WTC11 (cell line): ENCODE data around the gene STOX2. TPM values are rescaled to one million over a fixed set of nuclear protein-coding genes. Genes with fewer than 3 reads are reported as not detected.
A peak's percentile ranks its signal among the peaks of the same experiment; 100 is the strongest.

Experiments used
- ATAC-seq: fragments of 200-7000 bp; cut with Tn5 transposase; 2 replicates; pipeline ENCODE4 v1.10.0; 2021; ENCODE audit warnings: mild to moderate bottlenecking, moderate library complexity
- CTCF ChIA-PET: fragments of 300-600 bp; sonication (Branson Sonifier 250); formaldehyde crosslinking; loops from one replicate; lab custom pipeline; 2021; ENCODE audit warnings: antibody characterized with exemption; lab: Charles Lee
- POLR2A ChIA-PET: fragments of 350-600 bp; sonication (Branson Sonifier 250); formaldehyde crosslinking; loops from one replicate; lab custom pipeline; 2021; ENCODE audit warnings: antibody characterized with exemption; lab: Charles Lee
- DNase-seq: peaks from one replicate; pipeline ENCODE4 v3.0.0; 2021; ENCODE audit warnings: low spot score
- H3K27ac Mint-ChIP-seq: 2 replicates; pipeline ENCODE4 v1.8.0; 2021; ENCODE audit warnings: mixed read lengths
- H3K27me3 Mint-ChIP-seq: 2 replicates; pipeline ENCODE4 v1.8.0; 2021; ENCODE audit warnings: low read depth, mild to moderate bottlenecking, moderate library complexity, mixed read lengths
- H3K36me3 Mint-ChIP-seq: 2 replicates; pipeline ENCODE4 v1.8.0; 2021; ENCODE audit warnings: mixed read lengths
- H3K4me1 Mint-ChIP-seq: 2 replicates; pipeline ENCODE4 v1.8.0; 2022; ENCODE audit warnings: mixed read lengths
- H3K4me3 Mint-ChIP-seq: 2 replicates; pipeline ENCODE4 v1.8.0; 2021; ENCODE audit warnings: mild to moderate bottlenecking, moderate library complexity, mixed read lengths
- H3K9me3 Mint-ChIP-seq: 2 replicates; pipeline ENCODE4 v1.8.0; 2021; ENCODE audit warnings: mixed read lengths
- CBFB ChIP-seq: sonication (generic); formaldehyde crosslinking; IDR thresholded peaks from 2 replicates; pipeline ENCODE4 v1.8.1; 2022; ENCODE audit warnings: mild to moderate bottlenecking, low read depth, missing genetic modification reagents
- EMX1 ChIP-seq: fragments of 250-450 bp; sonication (Bioruptor Pico); IDR thresholded peaks from 2 replicates; pipeline ENCODE4 v1.8.0; 2021; ENCODE audit warnings: mild to moderate bottlenecking
- FOXJ3 ChIP-seq: sonication (generic); formaldehyde crosslinking; IDR thresholded peaks from 2 replicates; pipeline ENCODE4 v1.9.0; 2021; ENCODE audit warnings: missing genetic modification reagents, mild to moderate bottlenecking, borderline replicate concordance
- FOXP1 ChIP-seq: sonication (generic); formaldehyde crosslinking; IDR thresholded peaks from 2 replicates; pipeline ENCODE4 v1.8.0; 2022; ENCODE audit warnings: missing genetic modification reagents, mild to moderate bottlenecking, moderate library complexity, borderline replicate concordance
- KAT7 ChIP-seq: sonication (generic); formaldehyde crosslinking; IDR thresholded peaks from 2 replicates; pipeline ENCODE4 v1.8.1; 2023; ENCODE audit warnings: missing genetic modification reagents, mild to moderate bottlenecking, borderline replicate concordance
- NFATC4 ChIP-seq: fragments of 250-450 bp; sonication (Bioruptor Pico); IDR thresholded peaks from 2 replicates; pipeline ENCODE4 v1.9.0; 2021; ENCODE audit warnings: mild to moderate bottlenecking
- NFE2L1 ChIP-seq: sonication (generic); formaldehyde crosslinking; IDR thresholded peaks from 2 replicates; pipeline ENCODE4 v1.8.1; 2023; ENCODE audit warnings: missing genetic modification reagents
- OVOL2 ChIP-seq: fragments of 250-450 bp; sonication (Bioruptor Pico); IDR thresholded peaks from 2 replicates; pipeline ENCODE4 v1.9.0; 2021; ENCODE audit warnings: mild to moderate bottlenecking, borderline replicate concordance
- RELA ChIP-seq: sonication (generic); formaldehyde crosslinking; IDR thresholded peaks from 2 replicates; pipeline ENCODE4 v1.8.1; 2022; ENCODE audit warnings: missing genetic modification reagents, mild to moderate bottlenecking, borderline replicate concordance
- SMAD4 ChIP-seq: sonication (generic); formaldehyde crosslinking; IDR thresholded peaks from 2 replicates; pipeline ENCODE4 v1.8.0; 2022; ENCODE audit warnings: mild to moderate bottlenecking, missing genetic modification reagents
- SP1 ChIP-seq: sonication (generic); formaldehyde crosslinking; conservative IDR thresholded peaks from 2 replicates; pipeline ENCODE4 v1.8.1; 2022; ENCODE audit warnings: missing genetic modification reagents
- TEAD4 ChIP-seq: sonication (generic); formaldehyde crosslinking; IDR thresholded peaks from 2 replicates; pipeline ENCODE4 v1.8.0; 2022; ENCODE audit warnings: mild to moderate bottlenecking, missing genetic modification reagents
- ZBTB21 ChIP-seq: sonication (generic); formaldehyde crosslinking; IDR thresholded peaks from 2 replicates; pipeline ENCODE4 v1.8.1; 2023; ENCODE audit warnings: mild to moderate bottlenecking, missing genetic modification reagents, borderline replicate concordance
- ZNF138 ChIP-seq: sonication (generic); formaldehyde crosslinking; conservative IDR thresholded peaks from 2 replicates; pipeline ENCODE4 v1.8.1; 2022; ENCODE audit warnings: mild to moderate bottlenecking, moderate library complexity, missing genetic modification reagents
- ZNF219 ChIP-seq: sonication (generic); formaldehyde crosslinking; IDR thresholded peaks from 2 replicates; pipeline ENCODE4 v1.8.0; 2023; ENCODE audit warnings: missing genetic modification reagents, mild to moderate bottlenecking, borderline replicate concordance
- ZNF423 ChIP-seq: fragments of 250-450 bp; sonication (Bioruptor Pico); IDR thresholded peaks from 2 replicates; pipeline ENCODE4 v2.1.2; 2022; ENCODE audit warnings: mild to moderate bottlenecking, moderate library complexity
- total RNA-seq: library from RNA; stranded (reverse); gene quantifications from 3 replicates; pipeline ENCODE4 v1.2.3, GENCODE V29; 2021
- TF ChIP-seq, protein P1 (sequence below): sonication (generic); formaldehyde crosslinking; IDR thresholded peaks from 2 replicates; pipeline ENCODE4 v1.8.1; 2023; ENCODE audit warnings: mild to moderate bottlenecking, missing genetic modification reagents
- TF ChIP-seq, protein P2 (sequence below): sonication (generic); formaldehyde crosslinking; IDR thresholded peaks from 2 replicates; pipeline ENCODE4 v1.8.1; 2023; ENCODE audit warnings: mild to moderate bottlenecking, moderate library complexity, missing genetic modification reagents
- TF ChIP-seq, protein P3 (sequence below): sonication (generic); formaldehyde crosslinking; conservative IDR thresholded peaks from 2 replicates; pipeline ENCODE4 v1.8.1; 2022; ENCODE audit warnings: mild to moderate bottlenecking, missing genetic modification reagents
- TF ChIP-seq, protein P4 (sequence below): fragments of 250-450 bp; sonication (Bioruptor Pico); IDR thresholded peaks from 2 replicates; pipeline ENCODE4 v2.1.2; 2022; ENCODE audit warnings: mild to moderate bottlenecking, moderate library complexity
- TF ChIP-seq, protein P5 (sequence below): fragments of 250-450 bp; sonication (Bioruptor Pico); IDR thresholded peaks from 2 replicates; pipeline ENCODE4 v1.9.0; 2021; ENCODE audit warnings: mild to moderate bottlenecking
- TF ChIP-seq, protein P6 (sequence below): sonication (generic); formaldehyde crosslinking; IDR thresholded peaks from 2 replicates; pipeline ENCODE4 v1.8.0; 2023; ENCODE audit warnings: missing genetic modification reagents
- TF ChIP-seq, protein P7 (sequence below): sonication (generic); formaldehyde crosslinking; IDR thresholded peaks from 2 replicates; pipeline ENCODE4 v1.8.1; 2022; ENCODE audit warnings: low read depth, missing genetic modification reagents, borderline replicate concordance
- TF ChIP-seq, protein P8 (sequence below): sonication (generic); formaldehyde crosslinking; IDR thresholded peaks from 2 replicates; pipeline ENCODE4 v1.8.1; 2022; ENCODE audit warnings: mild to moderate bottlenecking, moderate library complexity, missing genetic modification reagents
- TF ChIP-seq, protein P9 (sequence below): sonication (generic); formaldehyde crosslinking; IDR thresholded peaks from 2 replicates; pipeline ENCODE4 v1.8.0; 2022; ENCODE audit warnings: mild to moderate bottlenecking, missing genetic modification reagents

STOX2 gene
- total RNA-seq, 1 experiment from 2014 or later: 31.6 TPM

DNA sequence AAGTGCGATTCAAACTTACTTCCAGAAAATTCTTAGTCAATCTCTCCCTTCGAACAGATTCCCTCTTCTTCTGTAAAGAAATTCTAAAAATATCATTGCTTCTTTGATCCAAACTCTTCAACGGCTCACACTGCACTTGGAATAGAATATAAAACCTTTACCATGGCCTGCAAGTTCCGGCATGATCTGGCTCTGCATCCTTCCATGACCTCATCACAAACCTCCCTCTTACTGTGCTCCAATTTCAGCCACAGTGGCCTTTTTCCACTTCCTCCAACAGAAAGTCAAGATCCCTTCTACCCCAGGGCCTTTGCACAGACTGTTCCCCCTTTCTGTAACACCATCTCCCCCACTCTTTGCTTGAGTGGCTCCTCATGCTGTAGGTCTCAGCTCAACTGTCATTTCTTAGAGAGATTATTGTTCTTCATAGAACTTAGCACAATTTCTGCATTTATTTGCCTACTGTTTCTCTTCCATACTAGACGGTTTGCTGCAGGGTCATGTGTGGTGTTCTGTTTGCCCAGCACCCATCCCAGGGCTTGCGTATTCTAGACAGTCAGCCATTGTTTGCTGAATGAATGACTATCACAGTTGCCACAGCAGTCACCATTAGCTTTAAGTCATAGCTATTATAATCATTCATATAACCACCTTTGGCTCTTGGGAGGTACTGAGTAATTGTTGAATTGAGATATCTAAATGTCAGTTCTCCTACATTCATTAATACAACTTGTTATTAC lies 1.9 kb upstream of the STOX2 start (continued):
- TF ChIP-seq ZNF423 (CRISPR knock-in tag): no peak
- no peak for TF ChIP-seq FOXJ3 (CRISPR knock-in tag)
- TF ChIP-seq EMX1 (CRISPR knock-in tag): no peak
- no peak for TF ChIP-seq NFATC4 (CRISPR knock-in tag)
- TF ChIP-seq, protein P1, sequence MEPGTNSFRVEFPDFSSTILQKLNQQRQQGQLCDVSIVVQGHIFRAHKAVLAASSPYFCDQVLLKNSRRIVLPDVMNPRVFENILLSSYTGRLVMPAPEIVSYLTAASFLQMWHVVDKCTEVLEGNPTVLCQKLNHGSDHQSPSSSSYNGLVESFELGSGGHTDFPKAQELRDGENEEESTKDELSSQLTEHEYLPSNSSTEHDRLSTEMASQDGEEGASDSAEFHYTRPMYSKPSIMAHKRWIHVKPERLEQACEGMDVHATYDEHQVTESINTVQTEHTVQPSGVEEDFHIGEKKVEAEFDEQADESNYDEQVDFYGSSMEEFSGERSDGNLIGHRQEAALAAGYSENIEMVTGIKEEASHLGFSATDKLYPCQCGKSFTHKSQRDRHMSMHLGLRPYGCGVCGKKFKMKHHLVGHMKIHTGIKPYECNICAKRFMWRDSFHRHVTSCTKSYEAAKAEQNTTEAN (CRISPR knock-in tag): no peak

DNA sequence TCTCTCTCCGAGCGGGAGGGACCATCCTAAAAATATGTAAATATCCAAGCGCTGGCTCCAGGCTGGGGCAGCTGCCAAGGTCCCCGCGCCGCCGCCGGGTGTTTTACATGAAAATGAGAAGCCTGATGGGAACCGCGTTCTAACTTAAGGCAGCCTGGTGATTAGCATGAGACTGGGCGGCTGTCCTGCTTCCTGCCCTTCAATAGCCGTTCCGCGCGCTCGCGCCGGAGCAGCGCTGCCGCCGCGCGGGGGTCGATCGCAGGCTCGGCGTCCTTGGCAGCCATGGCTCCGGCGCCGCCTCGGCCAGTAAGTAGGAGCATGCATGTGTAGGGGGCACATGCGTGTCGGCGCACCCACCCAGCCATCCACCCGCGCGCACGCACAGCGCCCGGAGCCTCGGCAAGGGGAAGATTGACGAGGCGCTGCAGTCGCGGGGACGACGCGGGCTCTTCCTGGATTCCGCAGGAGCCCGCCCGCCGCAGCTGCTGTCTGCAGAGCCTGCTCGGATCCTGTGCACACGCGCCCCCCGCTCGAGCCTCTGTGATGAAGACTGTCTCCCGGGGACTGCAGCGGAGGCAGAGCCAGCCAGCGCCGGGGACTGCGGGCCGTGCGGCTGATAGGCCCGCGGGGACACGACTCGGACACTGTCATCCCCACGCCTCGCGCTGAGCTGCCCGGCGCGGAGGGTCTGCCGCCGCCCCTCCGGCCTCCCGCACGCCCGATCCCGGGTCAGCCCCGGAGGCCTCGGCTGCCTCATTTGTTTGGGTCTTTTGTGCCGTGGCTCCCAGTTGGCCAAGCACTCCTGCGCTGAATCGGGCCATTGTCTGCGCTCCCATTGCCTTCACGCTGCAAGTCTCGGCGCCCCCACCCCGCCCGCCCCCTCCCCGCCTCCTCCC lies 734 bp downstream of the STOX2 start:
- POLR2A ChIA-PET: interaction anchor here (0.6 to 1.2 kb wide), 4 partner anchors 93 to 261 kb away, joined by 3 to 5 read pairs (median 3); no protein-coding TSS in a partner anchor
- ATAC-seq: peak; percentile 86
- Mint-ChIP-seq H3K27ac (peak overlapping the region; percentile 79; the same call in 1 of the 2 replicates), H3K27me3 (peaks cover 34% of the 10 kb centered on the region), H3K36me3 (peaks cover 17% of the 10 kb centered on the region), H3K9me3 (peaks cover 25% of the 10 kb centered on the region), H3K4me3 (peak overlapping the region; percentile 93), H3K4me1 (peaks cover 15% of the 10 kb centered on the region)
- CTCF ChIA-PET: interaction anchor here (0.6 to 1.1 kb wide), 5 partner anchors 18 to 652 kb away, joined by 3 to 5 read pairs (median 4); no protein-coding TSS in a partner anchor
- DNase-seq: peak; percentile 93
- TF ChIP-seq, protein P2, sequence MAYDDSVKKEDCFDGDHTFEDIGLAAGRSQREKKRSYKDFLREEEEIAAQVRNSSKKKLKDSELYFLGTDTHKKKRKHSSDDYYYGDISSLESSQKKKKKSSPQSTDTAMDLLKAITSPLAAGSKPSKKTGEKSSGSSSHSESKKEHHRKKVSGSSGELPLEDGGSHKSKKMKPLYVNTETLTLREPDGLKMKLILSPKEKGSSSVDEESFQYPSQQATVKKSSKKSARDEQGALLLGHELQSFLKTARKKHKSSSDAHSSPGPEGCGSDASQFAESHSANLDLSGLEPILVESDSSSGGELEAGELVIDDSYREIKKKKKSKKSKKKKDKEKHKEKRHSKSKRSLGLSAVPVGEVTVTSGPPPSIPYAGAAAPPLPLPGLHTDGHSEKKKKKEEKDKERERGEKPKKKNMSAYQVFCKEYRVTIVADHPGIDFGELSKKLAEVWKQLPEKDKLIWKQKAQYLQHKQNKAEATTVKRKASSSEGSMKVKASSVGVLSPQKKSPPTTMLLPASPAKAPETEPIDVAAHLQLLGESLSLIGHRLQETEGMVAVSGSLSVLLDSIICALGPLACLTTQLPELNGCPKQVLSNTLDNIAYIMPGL (CRISPR knock-in tag): peak; percentile 34; the same call in 1 of the 2 replicates
- peak; percentile 92 for TF ChIP-seq RELA (CRISPR knock-in tag)
- TF ChIP-seq KAT7 (CRISPR knock-in tag): 0 out of 2 replicates have a peak, but pooled peaks have one; percentile 37
- TF ChIP-seq OVOL2 (CRISPR knock-in tag): no peak
- peak; percentile 73 for TF ChIP-seq NFE2L1 (CRISPR knock-in tag)
- TF ChIP-seq, protein P3, sequence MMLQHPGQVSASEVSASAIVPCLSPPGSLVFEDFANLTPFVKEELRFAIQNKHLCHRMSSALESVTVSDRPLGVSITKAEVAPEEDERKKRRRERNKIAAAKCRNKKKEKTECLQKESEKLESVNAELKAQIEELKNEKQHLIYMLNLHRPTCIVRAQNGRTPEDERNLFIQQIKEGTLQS (CRISPR knock-in tag): no peak
- TF ChIP-seq FOXP1 (CRISPR knock-in tag): peak; percentile 48
- no peak for TF ChIP-seq CBFB (CRISPR knock-in tag)
- TF ChIP-seq ZBTB21: peak; percentile 67; the same call in 1 of the 2 replicates
- TF ChIP-seq, protein P4, sequence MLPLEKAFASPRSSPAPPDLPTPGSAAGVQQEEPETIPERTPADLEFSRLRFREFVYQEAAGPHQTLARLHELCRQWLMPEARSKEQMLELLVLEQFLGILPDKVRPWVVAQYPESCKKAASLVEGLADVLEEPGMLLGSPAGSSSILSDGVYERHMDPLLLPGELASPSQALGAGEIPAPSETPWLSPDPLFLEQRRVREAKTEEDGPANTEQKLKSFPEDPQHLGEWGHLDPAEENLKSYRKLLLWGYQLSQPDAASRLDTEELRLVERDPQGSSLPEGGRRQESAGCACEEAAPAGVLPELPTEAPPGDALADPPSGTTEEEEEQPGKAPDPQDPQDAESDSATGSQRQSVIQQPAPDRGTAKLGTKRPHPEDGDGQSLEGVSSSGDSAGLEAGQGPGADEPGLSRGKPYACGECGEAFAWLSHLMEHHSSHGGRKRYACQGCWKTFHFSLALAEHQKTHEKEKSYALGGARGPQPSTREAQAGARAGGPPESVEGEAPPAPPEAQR (CRISPR knock-in tag): no peak
- TF ChIP-seq ZNF138: no peak; the same call in 1 of the 2 replicates
- peak; percentile 65; the same call in 1 of the 2 replicates for TF ChIP-seq ZNF219 (CRISPR knock-in tag)
- TF ChIP-seq, protein P5, sequence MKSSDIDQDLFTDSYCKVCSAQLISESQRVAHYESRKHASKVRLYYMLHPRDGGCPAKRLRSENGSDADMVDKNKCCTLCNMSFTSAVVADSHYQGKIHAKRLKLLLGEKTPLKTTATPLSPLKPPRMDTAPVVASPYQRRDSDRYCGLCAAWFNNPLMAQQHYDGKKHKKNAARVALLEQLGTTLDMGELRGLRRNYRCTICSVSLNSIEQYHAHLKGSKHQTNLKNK (CRISPR knock-in tag): no peak
- TF ChIP-seq, protein P6, sequence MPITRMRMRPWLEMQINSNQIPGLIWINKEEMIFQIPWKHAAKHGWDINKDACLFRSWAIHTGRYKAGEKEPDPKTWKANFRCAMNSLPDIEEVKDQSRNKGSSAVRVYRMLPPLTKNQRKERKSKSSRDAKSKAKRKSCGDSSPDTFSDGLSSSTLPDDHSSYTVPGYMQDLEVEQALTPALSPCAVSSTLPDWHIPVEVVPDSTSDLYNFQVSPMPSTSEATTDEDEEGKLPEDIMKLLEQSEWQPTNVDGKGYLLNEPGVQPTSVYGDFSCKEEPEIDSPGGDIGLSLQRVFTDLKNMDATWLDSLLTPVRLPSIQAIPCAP (CRISPR knock-in tag): 0 out of 2 replicates have a peak, but pooled peaks have one; percentile 8
- TF ChIP-seq, protein P7, sequence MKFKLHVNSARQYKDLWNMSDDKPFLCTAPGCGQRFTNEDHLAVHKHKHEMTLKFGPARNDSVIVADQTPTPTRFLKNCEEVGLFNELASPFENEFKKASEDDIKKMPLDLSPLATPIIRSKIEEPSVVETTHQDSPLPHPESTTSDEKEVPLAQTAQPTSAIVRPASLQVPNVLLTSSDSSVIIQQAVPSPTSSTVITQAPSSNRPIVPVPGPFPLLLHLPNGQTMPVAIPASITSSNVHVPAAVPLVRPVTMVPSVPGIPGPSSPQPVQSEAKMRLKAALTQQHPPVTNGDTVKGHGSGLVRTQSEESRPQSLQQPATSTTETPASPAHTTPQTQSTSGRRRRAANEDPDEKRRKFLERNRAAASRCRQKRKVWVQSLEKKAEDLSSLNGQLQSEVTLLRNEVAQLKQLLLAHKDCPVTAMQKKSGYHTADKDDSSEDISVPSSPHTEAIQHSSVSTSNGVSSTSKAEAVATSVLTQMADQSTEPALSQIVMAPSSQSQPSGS (CRISPR knock-in tag): no peak
- TF ChIP-seq, protein P8, sequence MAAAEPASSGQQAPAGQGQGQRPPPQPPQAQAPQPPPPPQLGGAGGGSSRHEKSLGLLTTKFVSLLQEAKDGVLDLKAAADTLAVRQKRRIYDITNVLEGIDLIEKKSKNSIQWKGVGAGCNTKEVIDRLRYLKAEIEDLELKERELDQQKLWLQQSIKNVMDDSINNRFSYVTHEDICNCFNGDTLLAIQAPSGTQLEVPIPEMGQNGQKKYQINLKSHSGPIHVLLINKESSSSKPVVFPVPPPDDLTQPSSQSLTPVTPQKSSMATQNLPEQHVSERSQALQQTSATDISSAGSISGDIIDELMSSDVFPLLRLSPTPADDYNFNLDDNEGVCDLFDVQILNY (CRISPR knock-in tag): peak; percentile 64; the same call in 1 of the 2 replicates
- TF ChIP-seq SP1 (CRISPR knock-in tag): peak; percentile 40; the same call in 1 of the 2 replicates
- no peak for TF ChIP-seq TEAD4 (CRISPR knock-in tag)
- peak; percentile 98 for TF ChIP-seq SMAD4 (CRISPR knock-in tag)
- TF ChIP-seq, protein P9, sequence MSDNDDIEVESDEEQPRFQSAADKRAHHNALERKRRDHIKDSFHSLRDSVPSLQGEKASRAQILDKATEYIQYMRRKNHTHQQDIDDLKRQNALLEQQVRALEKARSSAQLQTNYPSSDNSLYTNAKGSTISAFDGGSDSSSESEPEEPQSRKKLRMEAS: peak; percentile 78; the same call in 1 of the 2 replicates
